HG03139 (cell line): ENCODE results near the gene TLDC2.
A peak's percentile ranks its signal among the peaks of the same experiment; 100 is the strongest.

Experiments used
- ATAC-seq: cut with Tn5 transposase; IDR thresholded peaks from one replicate; pipeline ENCODE4 v1.9.1; 2021; ENCODE audit not compliant: unreplicated experiment

TLDC2 gene

GRCh38 chr20:36849333-36850065, 26.4 kb upstream of the TLDC2 start:
- ATAC-seq: no peak

GRCh38 chr20:36850759-36851158, 25.2 kb upstream of the TLDC2 start:
- ATAC-seq: no peak

- no peak for ATAC-seq
Observed at GRCh38 chr20:36851490-36851889, 24.4 kb upstream of the TLDC2 start.

- ATAC-seq: no peak
Observed at GRCh38 chr20:36852187-36852586, 23.8 kb upstream of the TLDC2 start.

GRCh38 chr20:36854348-36855240, 21.3 kb upstream of the TLDC2 start:
- no peak for ATAC-seq

GRCh38 chr20:36855241-36855657, 20.7 kb upstream of the TLDC2 start:
- no peak for ATAC-seq

- ATAC-seq: no peak
Observed at GRCh38 chr20:36856195-36856594, 19.7 kb upstream of the TLDC2 start.

GRCh38 chr20:36856691-36857635, 19.0 kb upstream of the TLDC2 start:
- no peak for ATAC-seq

- ATAC-seq: no peak
Observed at GRCh38 chr20:36859282-36859555, 16.7 kb upstream of the TLDC2 start.

- ATAC-seq: no peak
Observed at GRCh38 chr20:36859700-36860330, 16.1 kb upstream of the TLDC2 start.

GRCh38 chr20:36860339-36860738, 15.6 kb upstream of the TLDC2 start:
- no peak for ATAC-seq

- ATAC-seq: no peak
Observed at GRCh38 chr20:36860811-36861624, 14.9 kb upstream of the TLDC2 start.

- ATAC-seq: no peak
Observed at GRCh38 chr20:36861625-36861874, 14.4 kb upstream of the TLDC2 start.

- ATAC-seq: no peak
Observed at GRCh38 chr20:36861875-36862801, 13.8 kb upstream of the TLDC2 start.

- ATAC-seq: peak; percentile 38
Observed at GRCh38 chr20:36862857-36863668, 12.9 kb upstream of the TLDC2 start.

GRCh38 chr20:36865076-36865860, 10.7 kb upstream of the TLDC2 start:
- ATAC-seq: no peak

GRCh38 chr20:36865861-36866149, 10.1 kb upstream of the TLDC2 start:
- no peak for ATAC-seq

GRCh38 chr20:36866164-36866563, 9.8 kb upstream of the TLDC2 start:
- no peak for ATAC-seq
